HUES6 (cell line): ENCODE results near the gene AKAP17A.

Experiments used
- H3K27ac ChIP-seq: 2 replicates; pipeline ENCODE4 v1.7.0; 2013; ENCODE audit warnings: low read depth, mild to moderate bottlenecking, low read length, inconsistent platforms
- H3K27me3 ChIP-seq: 2 replicates; pipeline ENCODE4 v1.6.1; 2013; ENCODE audit warnings: low read length; ENCODE audit not compliant: control insufficient read depth, insufficient read depth
- H3K36me3 ChIP-seq: 2 replicates; pipeline ENCODE4 v1.6.1; 2013; ENCODE audit warnings: low read length; ENCODE audit not compliant: control insufficient read depth, insufficient read depth
- H3K4me1 ChIP-seq: 2 replicates; pipeline ENCODE4 v1.6.1; 2013; ENCODE audit warnings: low read length; ENCODE audit not compliant: control insufficient read depth, insufficient read depth
- H3K4me3 ChIP-seq: 2 replicates; pipeline ENCODE4 v1.5.1; 2013; ENCODE audit warnings: low read depth, low read length
- H3K9ac ChIP-seq: one replicate; pipeline ENCODE4 v1.6.1; 2013; ENCODE audit warnings: mild to moderate bottlenecking, low read length
- H3K9me3 ChIP-seq: 2 replicates; pipeline ENCODE4 v1.6.1; 2013; ENCODE audit warnings: low read depth, low read length; ENCODE audit not compliant: control insufficient read depth, insufficient read depth

Gene AKAP17A

DNA sequence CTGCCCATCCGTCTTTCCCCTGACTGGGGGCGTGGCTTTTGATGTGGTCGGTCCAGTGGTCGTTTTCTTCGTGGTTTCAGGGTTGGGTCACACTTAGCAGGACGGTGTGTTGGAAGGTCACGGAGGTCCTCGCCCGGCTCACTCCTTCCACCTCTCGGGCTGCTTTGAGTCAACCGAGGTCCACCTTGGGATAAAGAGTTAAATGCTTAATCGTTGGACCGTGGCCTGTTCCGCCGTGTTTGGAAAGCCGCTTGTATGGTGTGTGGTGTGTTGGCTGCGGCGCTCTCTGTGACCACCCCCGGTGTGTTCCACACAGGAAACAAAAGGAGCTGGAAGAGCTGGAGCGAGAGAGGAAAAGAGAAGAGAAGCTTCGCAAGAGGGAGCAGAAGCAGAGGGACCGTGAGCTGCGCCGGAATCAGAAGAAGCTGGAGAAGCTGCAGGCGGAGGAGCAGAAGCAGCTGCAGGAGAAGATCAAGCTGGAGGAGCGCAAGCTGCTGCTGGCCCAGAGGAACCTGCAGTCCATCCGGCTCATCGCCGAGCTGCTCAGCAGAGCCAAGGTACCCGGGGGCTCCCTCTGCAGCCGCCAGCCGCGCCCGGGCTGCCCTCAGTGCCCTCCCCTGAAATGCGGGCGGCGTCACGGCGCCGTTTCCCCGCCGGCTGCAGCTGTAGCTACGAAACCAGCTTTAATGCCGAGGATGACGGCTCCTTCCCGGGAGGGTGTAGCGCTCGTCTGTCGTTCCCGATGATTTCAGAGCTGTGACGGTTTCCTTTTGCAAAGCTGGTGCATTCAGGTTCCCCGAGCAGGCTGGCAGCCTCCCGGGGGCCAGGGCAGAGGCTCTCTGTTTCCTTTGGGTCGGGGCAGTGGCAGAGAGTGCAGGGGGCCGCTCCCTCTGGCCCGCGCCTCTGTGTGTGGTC is 7.7 kb downstream of the AKAP17A start:
- peaks cover 92% of the 10 kb centered on the region for H3K36me3 ChIP-seq
- no peaks in the 10 kb centered on the region for H3K9me3 ChIP-seq
- H3K9ac ChIP-seq, result no peak overlapping the region
- no peak overlapping the region for H3K4me3 ChIP-seq
- H3K4me1 ChIP-seq, result no peaks in the 10 kb centered on the region
- H3K27ac ChIP-seq, result no peak overlapping the region
- H3K27me3 ChIP-seq, result no peaks in the 10 kb centered on the region

DNA sequence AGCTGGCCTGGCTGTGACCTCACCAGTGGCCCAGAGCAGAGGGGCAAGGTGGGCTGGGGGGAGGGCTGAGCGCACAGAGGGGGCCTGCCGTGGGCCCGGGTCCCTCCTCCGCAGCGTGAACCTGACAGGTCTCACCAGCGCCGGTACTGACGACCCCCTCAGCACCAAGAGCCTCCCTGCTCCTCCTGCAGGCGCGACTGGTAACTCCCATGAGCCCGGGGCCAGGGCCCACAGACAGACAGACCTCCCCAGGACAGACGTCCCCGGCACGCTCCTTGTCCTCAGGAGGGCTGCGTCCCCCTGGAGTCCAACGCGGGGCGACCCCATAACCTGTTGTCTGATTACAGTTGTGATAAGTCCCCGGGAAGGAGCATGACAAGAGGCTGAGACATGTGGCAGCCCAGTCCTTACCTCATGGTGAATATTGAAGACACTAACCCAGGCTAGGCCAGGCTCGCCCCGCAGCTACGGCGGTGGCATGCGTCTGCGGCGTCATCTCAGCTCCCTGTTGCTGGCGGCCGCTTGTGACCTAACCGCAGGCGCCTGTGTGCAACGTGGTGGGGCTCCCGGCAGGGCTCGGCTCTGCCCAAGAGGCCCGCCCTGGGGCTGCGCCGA is 8.5 kb downstream of the AKAP17A start:
- no peaks in the 10 kb centered on the region for H3K4me1 ChIP-seq
- no peaks in the 10 kb centered on the region for H3K27me3 ChIP-seq
- H3K4me3 ChIP-seq, result no peak overlapping the region
- H3K36me3 ChIP-seq, result peaks cover 85% of the 10 kb centered on the region
- H3K27ac ChIP-seq, result no peak overlapping the region
- no peak overlapping the region for H3K9ac ChIP-seq
- no peaks in the 10 kb centered on the region for H3K9me3 ChIP-seq

GRCh38 chrX:1600406-1601050 is 9.1 kb downstream of the AKAP17A start:
- no peak overlapping the region for H3K27ac ChIP-seq
- no peak overlapping the region for H3K9ac ChIP-seq
- H3K9me3 ChIP-seq, result no peaks in the 10 kb centered on the region
- H3K36me3 ChIP-seq, result peaks cover 79% of the 10 kb centered on the region
- no peaks in the 10 kb centered on the region for H3K27me3 ChIP-seq
- H3K4me1 ChIP-seq, result no peaks in the 10 kb centered on the region
- no peak overlapping the region for H3K4me3 ChIP-seq

DNA sequence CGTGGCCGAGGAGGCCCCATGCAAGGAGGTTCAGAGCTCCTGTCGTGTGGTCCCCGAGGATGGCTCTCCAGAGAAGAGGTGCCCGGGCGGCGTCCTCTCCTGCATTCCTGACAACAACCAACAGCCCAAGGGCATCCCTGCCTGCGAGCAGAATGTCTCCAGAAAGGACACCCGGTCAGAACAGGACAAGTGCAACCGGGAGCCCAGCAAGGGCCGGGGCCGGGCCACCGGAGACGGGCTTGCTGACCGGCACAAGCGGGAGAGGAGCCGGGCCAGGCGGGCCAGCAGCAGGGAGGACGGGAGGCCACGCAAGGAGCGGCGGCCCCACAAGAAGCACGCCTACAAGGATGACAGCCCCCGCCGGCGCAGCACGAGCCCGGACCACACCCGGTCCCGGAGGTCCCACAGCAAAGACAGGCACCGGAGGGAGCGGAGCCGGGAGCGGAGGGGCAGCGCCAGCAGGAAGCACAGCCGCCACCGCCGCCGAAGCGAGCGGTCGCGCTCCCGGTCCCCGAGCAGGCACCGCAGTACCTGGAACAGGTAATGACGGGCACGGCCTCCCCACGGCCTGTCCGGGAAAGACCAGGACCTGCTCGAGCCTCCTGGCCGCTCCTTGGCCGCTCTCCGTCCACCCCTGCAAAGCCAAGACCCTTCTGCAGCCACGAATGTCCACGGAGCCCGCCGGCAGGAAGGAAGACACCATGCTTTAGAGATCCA is 9.8 kb downstream of the AKAP17A start:
- no peaks in the 10 kb centered on the region for H3K27me3 ChIP-seq
- no peak overlapping the region for H3K4me3 ChIP-seq
- no peaks in the 10 kb centered on the region for H3K4me1 ChIP-seq
- H3K9me3 ChIP-seq, result no peaks in the 10 kb centered on the region
- no peak overlapping the region for H3K27ac ChIP-seq
- peaks cover 72% of the 10 kb centered on the region for H3K36me3 ChIP-seq
- no peak overlapping the region for H3K9ac ChIP-seq

GRCh38 chrX:1601768-1602085 is 10.3 kb downstream of the AKAP17A start:
- Histone ChIP-seq H3K9ac (no peak overlapping the region), H3K27me3 (no peaks in the 10 kb centered on the region), H3K36me3 (peaks cover 69% of the 10 kb centered on the region), H3K9me3 (no peaks in the 10 kb centered on the region), H3K4me3 (no peak overlapping the region), H3K27ac (no peak overlapping the region), H3K4me1 (no peaks in the 10 kb centered on the region)

DNA sequence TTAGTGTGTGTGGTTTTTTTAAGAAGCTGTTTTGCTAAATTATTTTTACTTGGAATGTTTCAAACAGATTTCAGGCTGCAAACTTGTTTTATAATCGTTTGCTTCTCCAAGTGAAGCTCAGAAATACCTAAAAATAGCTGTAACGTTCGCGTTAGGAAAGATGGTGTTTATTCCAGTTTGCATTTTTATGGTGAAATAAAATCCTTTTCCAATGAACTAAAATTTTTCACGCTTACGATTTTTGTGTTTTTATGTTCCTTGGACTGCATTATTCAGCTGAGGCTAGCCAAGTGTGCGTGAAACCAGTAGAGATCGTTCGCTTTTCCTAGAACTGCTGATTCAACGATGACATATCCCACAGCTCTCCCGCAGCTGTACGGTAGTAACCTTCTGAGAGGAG is 10.9 kb downstream of the AKAP17A start:
- Histone ChIP-seq H3K9me3 (no peaks in the 10 kb centered on the region), H3K36me3 (peaks cover 63% of the 10 kb centered on the region), H3K4me3 (no peak overlapping the region), H3K27ac (no peak overlapping the region), H3K4me1 (no peaks in the 10 kb centered on the region), H3K9ac (no peak overlapping the region), H3K27me3 (no peaks in the 10 kb centered on the region)

DNA sequence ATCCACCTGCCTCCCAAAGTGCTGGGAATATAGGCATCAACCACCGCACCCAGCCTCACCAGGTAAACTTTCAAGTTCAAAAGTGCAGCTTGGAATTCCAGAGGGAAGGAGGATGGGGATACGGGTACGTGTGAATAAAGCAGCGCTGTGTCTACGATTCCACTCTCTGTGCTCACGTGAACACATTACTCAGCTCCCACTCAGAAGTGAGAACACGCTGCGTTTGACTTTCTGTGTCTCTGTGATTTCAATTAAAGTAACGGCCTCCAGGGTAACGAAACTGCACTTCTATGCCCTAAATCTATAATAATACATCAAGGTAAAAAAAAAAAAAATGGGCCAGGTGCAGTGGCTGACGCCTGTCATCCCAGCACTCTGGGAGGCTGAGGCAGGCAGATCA is 15.1 kb downstream of the AKAP17A start:
- Histone ChIP-seq H3K27ac (no peak overlapping the region), H3K27me3 (no peaks in the 10 kb centered on the region), H3K4me1 (no peaks in the 10 kb centered on the region; the same call in 1 of the 2 replicates), H3K36me3 (peaks cover 21% of the 10 kb centered on the region), H3K9me3 (no peaks in the 10 kb centered on the region), H3K9ac (no peak overlapping the region), H3K4me3 (no peak overlapping the region)

DNA sequence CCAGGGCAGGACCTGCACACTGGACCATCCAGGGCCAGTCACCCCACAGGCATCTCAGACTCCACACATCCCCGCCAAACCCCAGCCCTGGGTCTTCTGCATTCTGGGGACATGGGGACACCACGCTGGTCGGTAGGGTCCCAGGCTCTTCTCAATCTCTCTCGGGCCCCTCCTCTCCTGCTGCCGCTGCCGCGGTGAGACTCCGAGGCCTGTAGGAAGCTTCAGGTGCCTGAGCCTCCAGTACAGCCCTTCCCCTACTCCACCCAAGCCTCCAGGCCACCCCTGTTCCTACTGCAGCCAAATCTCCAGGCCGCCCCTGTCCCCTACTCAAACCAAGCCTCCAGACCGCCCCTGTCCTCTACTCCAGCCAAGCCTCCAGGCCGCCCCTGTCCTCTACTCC is 17.9 kb downstream of the AKAP17A start:
- Histone ChIP-seq H3K9ac (no peak overlapping the region), H3K9me3 (no peaks in the 10 kb centered on the region), H3K4me1 (no peaks in the 10 kb centered on the region; the same call in 1 of the 2 replicates), H3K36me3 (no peaks in the 10 kb centered on the region; the same call in 1 of the 2 replicates), H3K27ac (no peak overlapping the region), H3K27me3 (no peaks in the 10 kb centered on the region), H3K4me3 (no peak overlapping the region)

- Histone ChIP-seq H3K9ac (no peak overlapping the region), H3K4me3 (no peak overlapping the region), H3K4me1 (no peaks in the 10 kb centered on the region; the same call in 1 of the 2 replicates), H3K27ac (no peak overlapping the region), H3K9me3 (no peaks in the 10 kb centered on the region), H3K27me3 (no peaks in the 10 kb centered on the region), H3K36me3 (no peaks in the 10 kb centered on the region)
These were observed 18.4 kb downstream of the AKAP17A start for GRCh38 chrX:1609762-1610161.

- no peak overlapping the region for H3K9ac ChIP-seq
- no peak overlapping the region for H3K4me3 ChIP-seq
- peaks cover 3% of the 10 kb centered on the region for H3K4me1 ChIP-seq
- H3K27me3 ChIP-seq, result no peaks in the 10 kb centered on the region
- H3K36me3 ChIP-seq, result no peaks in the 10 kb centered on the region
- no peaks in the 10 kb centered on the region for H3K9me3 ChIP-seq
- no peak overlapping the region for H3K27ac ChIP-seq
These were observed 18.8 kb downstream of the AKAP17A start for GRCh38 chrX:1610166-1610565.
